PC-3 (cell line): ENCODE measurements around the gene THOC1. TPM values are rescaled to one million over a fixed set of nuclear protein-coding genes. Genes with fewer than 3 reads are reported as not detected.
A peak's percentile ranks its signal among the peaks of the same experiment; 100 is the strongest.

Source experiments
- ATAC-seq: fragments of 200-7000 bp; cut with Tn5 transposase; 2 replicates; pipeline ENCODE4 v1.9.1; 2020; ENCODE audit warnings: mild to moderate bottlenecking, moderate library complexity
- BruUV-seq: library from RNA; stranded (reverse); fragments of 400-500 nt; replicated peaks from 2 replicates; lab custom pipeline; 2021; lab: Mats Ljungman, UMichigan
- CTCF ChIA-PET: fragments of 300-600 bp; sonication (Branson Sonifier 250); formaldehyde crosslinking; loops from one replicate; lab custom pipeline; 2022; ENCODE audit warnings: antibody characterized with exemption; lab: Charles Lee
- POLR2A ChIA-PET: fragments of 300-600 bp; sonication (Branson Sonifier 250); formaldehyde crosslinking; loops from one replicate; lab custom pipeline; 2022; ENCODE audit warnings: antibody characterized with exemption; ENCODE audit not compliant: unreplicated experiment; lab: Charles Lee
- DNase-seq: peaks from one replicate; pipeline ENCODE4 v3.0.0-alpha.2; 2015
- H2AFZ ChIP-seq: fragments of 300-600 bp; sonication (generic); 2 replicates; pipeline ENCODE4 v1.6.0; 2016; ENCODE audit warnings: antibody characterized with exemption, low read length
- H3F3A ChIP-seq: fragments of 300-600 bp; sonication (generic); one replicate; pipeline ENCODE4 v1.6.0; 2017; ENCODE audit warnings: antibody characterized with exemption, low read length, control low read depth, mild to moderate bottlenecking; ENCODE audit not compliant: unreplicated experiment
- H3K27ac ChIP-seq: fragments of 300-600 bp; sonication (generic); 2 replicates; pipeline ENCODE4 v1.5.1; 2016; ENCODE audit warnings: mild to moderate bottlenecking, low read length
- H3K27me3 ChIP-seq: fragments of 300-600 bp; sonication (generic); 2 replicates; pipeline ENCODE4 v1.6.1; 2016; ENCODE audit warnings: low read length, mixed read lengths
- H3K36me3 ChIP-seq: fragments of 300-600 bp; sonication (generic); 2 replicates; pipeline ENCODE4 v1.6.1; 2016; ENCODE audit warnings: low read depth, mixed run types, low read length, mixed read lengths
- H3K4me1 ChIP-seq: fragments of 300-600 bp; sonication (generic); 2 replicates; pipeline ENCODE4 v1.5.1; 2016; ENCODE audit warnings: low read length; ENCODE audit not compliant: insufficient read depth
- H3K4me2 ChIP-seq: fragments of 300-600 bp; sonication (generic); 2 replicates; pipeline ENCODE4 v1.6.0; 2016; ENCODE audit warnings: low read length
- H3K4me3 ChIP-seq: fragments of 300-600 bp; sonication (generic); 2 replicates; pipeline ENCODE4 v1.5.1; 2016; ENCODE audit warnings: mild to moderate bottlenecking, low read length, mixed read lengths
- H3K79me2 ChIP-seq: fragments of 300-600 bp; sonication (generic); 2 replicates; pipeline ENCODE4 v1.6.1; 2017; ENCODE audit warnings: low read length, mixed read lengths
- H3K9ac ChIP-seq: fragments of 300-600 bp; sonication (generic); 2 replicates; pipeline ENCODE4 v1.6.0; 2016; ENCODE audit warnings: mild to moderate bottlenecking, low read length
- H3K9me2 ChIP-seq: fragments of 300-600 bp; sonication (generic); replicated peaks from 2 replicates; pipeline ENCODE4 v1.6.1; 2016; ENCODE audit warnings: mixed run types, low read length, mixed read lengths
- H3K9me3 ChIP-seq: fragments of 300-600 bp; sonication (generic); 2 replicates; pipeline ENCODE4 v1.6.1; 2016; ENCODE audit warnings: low read length, mixed read lengths
- H4K20me1 ChIP-seq: fragments of 300-600 bp; sonication (generic); 2 replicates; pipeline ENCODE4 v1.6.1; 2016; ENCODE audit warnings: low read length, mixed read lengths
- EZH2 ChIP-seq: fragments of 300-600 bp; sonication (generic); IDR thresholded peaks from one replicate; pipeline ENCODE4 v1.6.1; 2017; ENCODE audit warnings: antibody characterized with exemption, mild to moderate bottlenecking, low read length; ENCODE audit not compliant: unreplicated experiment
- EZH2phosphoT487 ChIP-seq: fragments of 300-600 bp; sonication (generic); IDR thresholded peaks from 2 replicates; pipeline ENCODE4 v1.6.1; 2018; ENCODE audit warnings: mild to moderate bottlenecking, antibody characterized with exemption, low read length, borderline replicate concordance
- intact Hi-C: fragments of 100-400 bp; cut with micrococcal nuclease; formaldehyde crosslinking; loops from 2 replicates; pipeline ENCODE4 v1.9.0; 2023
- total RNA-seq: library from RNA; depleted of rRNA; stranded (reverse); fragments of >200 nt; gene quantifications from 2 replicates; pipeline ENCODE4 v1.2.3, GENCODE V29; 2014
- TF ChIP-seq, protein P1 (sequence below): fragments of 300-600 bp; sonication (generic); conservative IDR thresholded peaks from 2 replicates; pipeline ENCODE4 v1.5.1; 2017; ENCODE audit warnings: antibody characterized with exemption, low read depth, mild to moderate bottlenecking, low read length

Gene THOC1
- total RNA-seq, 1 experiment from 2014 or later, result 43.5 TPM

DNA sequence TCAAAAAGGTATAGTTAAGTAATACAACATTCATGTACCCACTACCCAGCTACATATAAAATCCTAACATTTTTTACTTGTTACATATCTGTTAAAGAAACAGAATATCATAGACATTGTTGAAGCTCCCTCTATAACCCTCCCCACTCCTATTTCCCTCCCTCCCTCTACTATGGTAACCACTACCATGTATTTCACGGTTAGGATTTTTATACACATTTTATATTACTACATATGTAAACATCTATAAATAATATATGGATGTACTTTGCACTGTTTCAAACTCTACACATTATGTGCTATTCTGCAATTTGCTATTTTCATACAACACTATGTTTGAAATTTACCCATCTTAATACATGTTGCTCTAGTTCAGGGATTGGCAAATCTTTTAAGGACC, 36.3 kb downstream of the THOC1 start:
- Histone ChIP-seq H4K20me1 (0 out of 2 replicates have a peak, but pooled peaks cover 2% of the 10 kb centered on the region), H3K4me2 (no peak overlapping the region), H3K27ac (no peak overlapping the region), H3K27me3 (no peaks in the 10 kb centered on the region), H3F3A (no peaks in the 10 kb centered on the region), H3K9me3 (no peaks in the 10 kb centered on the region), H3K9me2 (no peaks in the 10 kb centered on the region), H3K4me3 (no peak overlapping the region), H3K36me3 (no peaks in the 10 kb centered on the region; the same call in 1 of the 2 replicates), H2AFZ (no peak overlapping the region), H3K9ac (no peak overlapping the region), H3K79me2 (no peaks in the 10 kb centered on the region), H3K4me1 (no peaks in the 10 kb centered on the region)
- TF ChIP-seq, protein P1, sequence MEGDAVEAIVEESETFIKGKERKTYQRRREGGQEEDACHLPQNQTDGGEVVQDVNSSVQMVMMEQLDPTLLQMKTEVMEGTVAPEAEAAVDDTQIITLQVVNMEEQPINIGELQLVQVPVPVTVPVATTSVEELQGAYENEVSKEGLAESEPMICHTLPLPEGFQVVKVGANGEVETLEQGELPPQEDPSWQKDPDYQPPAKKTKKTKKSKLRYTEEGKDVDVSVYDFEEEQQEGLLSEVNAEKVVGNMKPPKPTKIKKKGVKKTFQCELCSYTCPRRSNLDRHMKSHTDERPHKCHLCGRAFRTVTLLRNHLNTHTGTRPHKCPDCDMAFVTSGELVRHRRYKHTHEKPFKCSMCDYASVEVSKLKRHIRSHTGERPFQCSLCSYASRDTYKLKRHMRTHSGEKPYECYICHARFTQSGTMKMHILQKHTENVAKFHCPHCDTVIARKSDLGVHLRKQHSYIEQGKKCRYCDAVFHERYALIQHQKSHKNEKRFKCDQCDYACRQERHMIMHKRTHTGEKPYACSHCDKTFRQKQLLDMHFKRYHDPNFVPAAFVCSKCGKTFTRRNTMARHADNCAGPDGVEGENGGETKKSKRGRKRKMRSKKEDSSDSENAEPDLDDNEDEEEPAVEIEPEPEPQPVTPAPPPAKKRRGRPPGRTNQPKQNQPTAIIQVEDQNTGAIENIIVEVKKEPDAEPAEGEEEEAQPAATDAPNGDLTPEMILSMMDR, result no peak
- no peak for TF ChIP-seq EZH2phosphoT487
- TF ChIP-seq EZH2, result no peak
- peak; percentile 65 for ATAC-seq
- no peak for DNase-seq
- no TSS peak for BruUV-seq
- POLR2A ChIA-PET, result interaction anchor here (0.6 kb wide), 1 partner anchor 31 kb away, joined by 4 read pairs; no protein-coding TSS in a partner anchor
- intact Hi-C loops, result no loop called here
- CTCF ChIA-PET, result no interaction called here

DNA sequence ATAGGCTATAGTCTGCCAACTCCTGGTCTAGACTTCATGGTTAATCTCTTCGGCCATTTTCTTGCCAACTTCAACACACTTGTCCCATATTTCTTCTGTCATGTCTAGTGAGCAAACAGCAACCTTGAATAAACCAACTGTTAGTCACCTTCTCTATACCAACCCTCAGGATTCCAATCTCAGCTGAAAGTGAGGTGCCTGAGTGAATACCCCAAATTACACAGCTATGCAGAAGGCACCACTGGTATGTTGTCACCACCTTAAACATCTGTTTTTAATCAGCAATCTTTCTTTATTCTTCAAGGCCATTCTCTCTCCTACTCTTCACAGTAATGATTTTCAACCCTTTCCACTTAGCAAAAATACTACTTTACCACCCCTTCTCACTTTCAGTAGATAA, 39.3 kb downstream of the THOC1 start:
- intact Hi-C loops, result no loop called here
- POLR2A ChIA-PET, result no interaction called here
- H3K4me3 ChIP-seq, result no peak overlapping the region
- DNase-seq (no peak), ATAC-seq (no peak)
- no peak overlapping the region for H3K4me2 ChIP-seq
- no peaks in the 10 kb centered on the region for H3K4me1 ChIP-seq
- TF ChIP-seq EZH2phosphoT487, result no peak
- TF ChIP-seq, protein P1, result no peak
- H3K9me3 ChIP-seq, result no peaks in the 10 kb centered on the region
- no peaks in the 10 kb centered on the region for H3K79me2 ChIP-seq
- H3K36me3 ChIP-seq, result peaks cover 15% of the 10 kb centered on the region
- H4K20me1 ChIP-seq, result no peaks in the 10 kb centered on the region
- H3K9ac ChIP-seq, result no peak overlapping the region
- CTCF ChIA-PET, result no interaction called here
- BruUV-seq, result no TSS peak
- H3K27ac ChIP-seq, result no peak overlapping the region
- no peaks in the 10 kb centered on the region for H3F3A ChIP-seq
- H3K27me3 ChIP-seq, result no peaks in the 10 kb centered on the region
- H3K9me2 ChIP-seq, result no peaks in the 10 kb centered on the region
- H2AFZ ChIP-seq, result no peak overlapping the region

DNA sequence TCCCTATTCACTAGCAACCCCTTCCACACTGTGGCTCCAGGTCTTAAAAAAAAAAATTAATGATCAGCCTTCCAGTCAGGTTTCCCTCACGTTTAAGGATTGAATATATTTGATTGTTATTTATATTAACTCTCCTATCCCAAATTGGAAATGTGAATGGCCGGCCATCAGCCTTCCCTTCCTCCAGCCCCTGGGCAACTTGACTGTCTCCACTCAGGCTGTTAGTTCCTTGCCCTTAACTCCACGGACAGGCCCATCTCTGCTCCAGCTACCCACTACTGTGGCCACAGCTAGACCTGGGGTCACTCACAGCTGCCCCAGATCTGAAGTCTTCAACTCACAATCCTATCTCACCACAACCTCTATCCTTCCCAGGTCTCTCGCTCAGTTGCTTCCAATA, 39.9 kb downstream of the THOC1 start:
- DNase-seq, result no peak
- Histone ChIP-seq H2AFZ (no peak overlapping the region), H3K36me3 (peaks cover 22% of the 10 kb centered on the region), H3K27me3 (no peaks in the 10 kb centered on the region), H3K9ac (no peak overlapping the region), H3K4me3 (no peak overlapping the region), H3K27ac (no peak overlapping the region), H3K9me2 (no peaks in the 10 kb centered on the region), H3F3A (no peaks in the 10 kb centered on the region), H3K4me1 (no peaks in the 10 kb centered on the region), H3K4me2 (no peak overlapping the region), H3K9me3 (no peaks in the 10 kb centered on the region), H4K20me1 (no peaks in the 10 kb centered on the region), H3K79me2 (no peaks in the 10 kb centered on the region)
- intact Hi-C loops, result no loop called here
- no peak for TF ChIP-seq EZH2
- TF ChIP-seq, protein P1, result no peak
- no peak for TF ChIP-seq EZH2phosphoT487
- ATAC-seq, result no peak
- POLR2A ChIA-PET, result interaction anchor here (0.6 kb wide), 1 partner anchor 40 kb away, joined by 3 read pairs; no protein-coding TSS in a partner anchor
- BruUV-seq, result no TSS peak
- CTCF ChIA-PET, result no interaction called here
